ENCODE results near the gene TAGAP. TPM values are rescaled to one million over a fixed set of nuclear protein-coding genes. Genes with fewer than 3 reads are reported as not detected.

TAGAP gene
- total and polyA plus RNA-seq, 4 donors, result 0.56 to 2.0 (median 1.1) TPM

GRCh38 chr6:159065091-159065490 lies 20.3 kb upstream of the TAGAP start:
- Histone ChIP-seq H3K9me3 (ENCODE audit: control insufficient read depth in 4 of 4, low read length in 3 of 4) (no peaks in the 10 kb centered on the region), H3K27ac (ENCODE audit: low read depth in 1 of 2, low read length in 2 of 2) (no peak overlapping the region), H3K36me3 (ENCODE audit: control insufficient read depth in 4 of 4, insufficient read depth in 3 of 4, low read depth in 1 of 4, low read length in 3 of 4) (no peaks in the 10 kb centered on the region), H3K27me3 (ENCODE audit: control insufficient read depth in 4 of 4, insufficient read depth in 4 of 4, low read length in 3 of 4) (no peaks in the 10 kb centered on the region), H3K9ac (ENCODE audit: low read depth in 1 of 2, low read length in 2 of 2) (no peak overlapping the region), H3K4me1 (ENCODE audit: control insufficient read depth in 4 of 4, insufficient read depth in 4 of 4, low read length in 3 of 4) (peaks cover 0 to 2% (median 0%) of the 10 kb centered on the region in 4 donors), H3K4me3 (ENCODE audit: low read depth in 1 of 3, low read length in 3 of 3) (no peak overlapping the region)
- WGBS, result 89% methylated on average over 6 of the region's 6 CpGs
- no peak for DNase-seq (ENCODE audit: low spot score)
- TF ChIP-seq HNF4A (conservative IDR thresholded peaks at IDR 0.05), result no peak
- TF ChIP-seq YY1 (IDR thresholded peaks at IDR 0.05), result no peak

DNA sequence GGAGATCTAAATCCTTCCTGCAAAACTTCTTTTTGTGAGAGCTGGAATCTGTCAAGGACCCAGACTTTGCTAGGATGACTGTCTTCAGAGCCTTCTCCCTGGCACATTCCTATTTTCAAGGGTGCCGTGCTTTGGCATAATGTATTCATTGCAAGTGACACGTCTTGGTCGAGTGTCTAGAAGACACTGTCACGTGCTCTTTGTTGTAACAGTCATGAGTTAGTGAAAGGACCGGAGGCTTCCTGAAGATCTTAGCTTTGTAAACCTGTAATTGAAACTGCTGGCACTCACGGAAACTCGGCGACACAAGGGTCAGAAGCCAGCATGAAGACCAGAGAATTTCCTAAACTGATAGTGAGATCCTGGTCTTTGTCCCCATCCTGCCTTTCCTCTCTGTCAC lies 19.7 kb upstream of the TAGAP start:
- 62% methylated on average over 8 of the region's 8 CpGs for WGBS
- no peak for TF ChIP-seq EGR1 (IDR thresholded peaks at IDR 0.05; ENCODE audit: low read depth in 2 of 2)
- TF ChIP-seq REST (IDR thresholded peaks at IDR 0.05), result no peak
- TF ChIP-seq FOXA2 (IDR thresholded peaks at IDR 0.05), result no peak
- TF ChIP-seq HNF4A (conservative IDR thresholded peaks at IDR 0.05), result no peak
- no peak for TF ChIP-seq GABPA (IDR thresholded peaks at IDR 0.05 in 1 of 2, conservative IDR thresholded peaks at IDR 0.05 in 1 of 2)
- TF ChIP-seq, protein P1, sequence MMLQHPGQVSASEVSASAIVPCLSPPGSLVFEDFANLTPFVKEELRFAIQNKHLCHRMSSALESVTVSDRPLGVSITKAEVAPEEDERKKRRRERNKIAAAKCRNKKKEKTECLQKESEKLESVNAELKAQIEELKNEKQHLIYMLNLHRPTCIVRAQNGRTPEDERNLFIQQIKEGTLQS (IDR thresholded peaks at IDR 0.05), result no peak
- no peak for TF ChIP-seq JUND (IDR thresholded peaks at IDR 0.05)
- no peak for TF ChIP-seq SP1 (IDR thresholded peaks at IDR 0.05)
- no peak for TF ChIP-seq NR2F2 (IDR thresholded peaks at IDR 0.05)
- TF ChIP-seq TAF1 (conservative IDR thresholded peaks at IDR 0.05), result no peak
- no peak for TF ChIP-seq YY1 (IDR thresholded peaks at IDR 0.05)
- TF ChIP-seq ZBTB33 (IDR thresholded peaks at IDR 0.05), result no peak
- no peak for TF ChIP-seq CTCF (IDR thresholded peaks at IDR 0.05; ENCODE audit: low read depth, low read length, missing input control)
- Histone ChIP-seq H3K4me1 (ENCODE audit: control insufficient read depth in 4 of 4, insufficient read depth in 4 of 4, low read length in 3 of 4) (peaks cover 0 to 2% (median 0%) of the 10 kb centered on the region in 4 donors), H3K4me3 (ENCODE audit: low read depth in 1 of 3, low read length in 3 of 3) (no peak overlapping the region), H3K27me3 (ENCODE audit: control insufficient read depth in 4 of 4, insufficient read depth in 4 of 4, low read length in 3 of 4) (peaks cover 0 to 3% (median 0%) of the 10 kb centered on the region in 4 donors), H3K27ac (ENCODE audit: low read depth in 1 of 2, low read length in 2 of 2) (no peak overlapping the region), H3K36me3 (ENCODE audit: control insufficient read depth in 4 of 4, insufficient read depth in 3 of 4, low read depth in 1 of 4, low read length in 3 of 4) (no peaks in the 10 kb centered on the region), H3K9ac (ENCODE audit: low read depth in 1 of 2, low read length in 2 of 2) (no peak overlapping the region), H3K9me3 (ENCODE audit: control insufficient read depth in 4 of 4, low read length in 3 of 4) (no peaks in the 10 kb centered on the region)
- no peak for DNase-seq (ENCODE audit: low spot score)
